Activated naive CD8-positive, alpha-beta T cell treated with anti-CD3 and anti-CD28 coated beads for 36 hours (primary cell): ENCODE data around the gene CDKN2AIPNL. TPM values are rescaled to one million over a fixed set of nuclear protein-coding genes. Genes with fewer than 3 reads are reported as not detected.

ENCODE experiments used
- DNase-seq: peaks from one replicate; pipeline ENCODE4 v3.0.0; 2021
- H3K27ac Mint-ChIP-seq: one replicate; pipeline ENCODE4 v1.8.0; 2022; ENCODE audit warnings: mild to moderate bottlenecking, moderate library complexity, mixed read lengths
- H3K27me3 Mint-ChIP-seq: one replicate; pipeline ENCODE4 v1.8.0; 2022; ENCODE audit warnings: mild to moderate bottlenecking, mixed read lengths
- H3K36me3 Mint-ChIP-seq: one replicate; pipeline ENCODE4 v1.8.0; 2021; ENCODE audit warnings: mild to moderate bottlenecking, mixed read lengths
- H3K4me1 Mint-ChIP-seq: one replicate; pipeline ENCODE4 v1.8.0; 2021; ENCODE audit warnings: mixed read lengths
- H3K4me3 Mint-ChIP-seq: one replicate; pipeline ENCODE4 v1.8.0; 2022; ENCODE audit warnings: mild to moderate bottlenecking, moderate library complexity, mixed read lengths
- H3K9me3 Mint-ChIP-seq: one replicate; pipeline ENCODE4 v1.8.0; 2022; ENCODE audit warnings: mixed read lengths
- total RNA-seq, 2 experiments: library from RNA; stranded (reverse); gene quantifications; one replicate each; pipeline ENCODE4 v1.2.3, GENCODE V29; 2021

CDKN2AIPNL gene
- total RNA-seq: 10 to 100 TPM; 42.6 to 44.5 TPM

GRCh38 chr5:134411546-134412266 lies at the start of gene CDKN2AIPNL:
CDKN2AIPNL (minus strand) TSS chr5:134411881; CDS start chr5:134411854, 27 bp downstream.
- Mint-ChIP-seq H3K4me3 (peak within 1 kb of the TSS; percentile 92), H3K27me3 (no peaks in the 10 kb centered on the region), H3K4me1 (peaks cover 22% of the 10 kb centered on the region), H3K27ac (peak within 1 kb of the TSS; percentile 83), H3K9me3 (no peaks in the 10 kb centered on the region), H3K36me3 (peaks cover 2% of the 10 kb centered on the region)
- DNase-seq: peak; percentile 93

DNA sequence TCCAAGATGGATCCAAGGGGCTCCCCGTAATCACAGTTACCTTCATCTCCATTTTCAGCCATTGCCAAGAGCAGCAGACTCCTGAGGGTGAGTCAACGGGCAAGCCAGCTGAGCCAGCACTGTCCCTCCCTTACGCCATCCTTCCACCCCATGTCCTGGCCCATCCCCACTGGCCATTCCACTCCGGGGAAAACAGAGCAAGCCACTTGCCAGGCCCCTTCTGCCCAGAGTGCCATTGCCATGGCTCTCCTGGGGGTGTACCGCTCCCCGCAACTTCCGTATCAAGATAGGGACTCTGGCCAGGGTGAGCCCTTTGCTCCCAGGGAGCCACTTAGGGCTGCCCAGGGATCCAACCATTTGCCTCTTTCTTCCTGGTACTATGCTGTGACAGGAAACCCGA lies 48.9 kb upstream of the CDKN2AIPNL start:
- Mint-ChIP-seq H3K27ac (no peak overlapping the region), H3K36me3 (no peaks in the 10 kb centered on the region), H3K27me3 (no peaks in the 10 kb centered on the region), H3K4me1 (peaks cover 4% of the 10 kb centered on the region), H3K9me3 (no peaks in the 10 kb centered on the region), H3K4me3 (no peak overlapping the region)
- DNase-seq: no peak

- Mint-ChIP-seq H3K36me3 (no peaks in the 10 kb centered on the region), H3K4me1 (no peaks in the 10 kb centered on the region), H3K9me3 (no peaks in the 10 kb centered on the region), H3K4me3 (no peak overlapping the region), H3K27me3 (no peaks in the 10 kb centered on the region), H3K27ac (no peak overlapping the region)
- no peak for DNase-seq
Observed at GRCh38 chr5:134459491-134459890, 47.8 kb upstream of the CDKN2AIPNL start.

DNA sequence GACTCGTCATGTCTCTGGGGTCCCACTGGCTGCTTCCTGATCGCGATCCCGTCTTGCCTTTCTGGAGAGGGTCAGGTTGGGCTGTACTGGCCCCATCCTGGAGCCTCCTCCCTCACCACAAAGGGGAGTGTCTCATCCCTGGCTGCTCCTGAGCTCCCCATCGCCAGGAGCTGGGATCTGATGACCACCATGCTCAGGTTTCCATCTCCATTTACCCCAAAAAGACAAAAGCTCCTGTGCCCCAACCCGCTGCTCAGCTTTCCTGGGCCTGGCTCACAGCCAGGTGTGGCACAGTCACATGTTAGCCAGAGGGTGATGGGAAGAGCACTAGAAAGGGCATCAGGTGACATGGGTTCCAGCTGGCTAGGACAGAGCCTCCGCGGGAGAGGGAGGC lies 47.3 kb upstream of the CDKN2AIPNL start:
- no peaks in the 10 kb centered on the region for H3K36me3 Mint-ChIP-seq
- no peak overlapping the region for H3K27ac Mint-ChIP-seq
- H3K27me3 Mint-ChIP-seq: no peaks in the 10 kb centered on the region
- H3K4me3 Mint-ChIP-seq: no peak overlapping the region
- no peak for DNase-seq
- no peaks in the 10 kb centered on the region for H3K4me1 Mint-ChIP-seq
- H3K9me3 Mint-ChIP-seq: no peaks in the 10 kb centered on the region

- Mint-ChIP-seq H3K9me3 (no peaks in the 10 kb centered on the region), H3K27ac (no peak overlapping the region), H3K4me3 (no peak overlapping the region), H3K4me1 (no peaks in the 10 kb centered on the region), H3K36me3 (no peaks in the 10 kb centered on the region), H3K27me3 (no peaks in the 10 kb centered on the region)
- no peak for DNase-seq
Observed at GRCh38 chr5:134458234-134459009, 46.7 kb upstream of the CDKN2AIPNL start.

DNA sequence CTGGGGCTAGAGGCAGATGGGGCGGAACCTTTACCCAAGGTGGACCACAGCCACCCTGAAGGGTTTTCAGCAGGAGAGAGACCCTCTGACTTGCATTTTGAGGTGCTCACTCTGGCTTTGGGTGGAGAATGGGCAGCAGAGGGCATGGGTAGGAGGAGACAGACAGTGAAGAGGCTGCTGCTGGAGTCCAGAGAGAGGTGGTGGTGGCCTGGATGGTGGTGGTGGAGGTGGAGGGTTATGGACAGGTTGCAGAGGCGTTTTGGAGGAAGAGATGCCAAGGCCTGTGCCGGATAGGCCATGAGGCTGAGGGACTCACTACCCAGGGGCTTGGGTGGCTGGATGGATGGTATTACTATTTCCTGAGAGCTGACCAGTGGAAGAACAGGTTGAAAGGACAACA lies 46.1 kb upstream of the CDKN2AIPNL start:
- Mint-ChIP-seq H3K9me3 (no peaks in the 10 kb centered on the region), H3K27me3 (no peaks in the 10 kb centered on the region), H3K36me3 (no peaks in the 10 kb centered on the region), H3K4me3 (no peak overlapping the region), H3K4me1 (no peaks in the 10 kb centered on the region), H3K27ac (no peak overlapping the region)
- no peak for DNase-seq

DNA sequence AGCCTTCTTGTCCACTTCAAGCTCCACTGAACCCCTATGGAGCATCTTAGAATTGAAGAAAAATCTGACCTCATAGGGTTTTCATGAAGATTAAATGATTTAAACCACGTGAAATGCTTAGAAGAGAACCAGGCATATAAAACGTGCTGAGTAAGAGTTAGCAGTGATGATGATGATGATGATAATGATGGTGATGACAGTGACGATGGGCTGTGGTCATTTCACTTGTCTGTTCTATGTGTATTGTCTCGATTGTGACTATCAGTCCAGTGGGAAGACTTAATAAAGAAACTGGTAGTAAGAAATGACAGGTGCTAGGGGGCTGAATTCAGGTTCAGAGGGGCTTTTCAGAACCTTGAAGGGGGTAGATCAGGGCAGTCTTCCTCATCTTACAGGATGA lies 45.1 kb upstream of the CDKN2AIPNL start:
- no peaks in the 10 kb centered on the region for H3K27me3 Mint-ChIP-seq
- H3K27ac Mint-ChIP-seq: no peak overlapping the region
- no peaks in the 10 kb centered on the region for H3K4me1 Mint-ChIP-seq
- H3K36me3 Mint-ChIP-seq: no peaks in the 10 kb centered on the region
- H3K9me3 Mint-ChIP-seq: no peaks in the 10 kb centered on the region
- no peak overlapping the region for H3K4me3 Mint-ChIP-seq
- no peak for DNase-seq

GRCh38 chr5:134455466-134455865 lies 43.8 kb upstream of the CDKN2AIPNL start:
- H3K9me3 Mint-ChIP-seq: no peaks in the 10 kb centered on the region
- no peak overlapping the region for H3K4me3 Mint-ChIP-seq
- H3K4me1 Mint-ChIP-seq: no peaks in the 10 kb centered on the region
- H3K36me3 Mint-ChIP-seq: no peaks in the 10 kb centered on the region
- no peaks in the 10 kb centered on the region for H3K27me3 Mint-ChIP-seq
- H3K27ac Mint-ChIP-seq: no peak overlapping the region
- DNase-seq: no peak

GRCh38 chr5:134453016-134453415 lies 41.3 kb upstream of the CDKN2AIPNL start:
- no peaks in the 10 kb centered on the region for H3K4me1 Mint-ChIP-seq
- no peaks in the 10 kb centered on the region for H3K36me3 Mint-ChIP-seq
- no peak for DNase-seq
- no peak overlapping the region for H3K4me3 Mint-ChIP-seq
- H3K9me3 Mint-ChIP-seq: no peaks in the 10 kb centered on the region
- no peaks in the 10 kb centered on the region for H3K27me3 Mint-ChIP-seq
- H3K27ac Mint-ChIP-seq: no peak overlapping the region

GRCh38 chr5:134451936-134452505 lies 40.3 kb upstream of the CDKN2AIPNL start:
- no peaks in the 10 kb centered on the region for H3K9me3 Mint-ChIP-seq
- H3K4me3 Mint-ChIP-seq: no peak overlapping the region
- H3K4me1 Mint-ChIP-seq: no peaks in the 10 kb centered on the region
- H3K27ac Mint-ChIP-seq: no peak overlapping the region
- no peaks in the 10 kb centered on the region for H3K36me3 Mint-ChIP-seq
- no peak for DNase-seq
- no peaks in the 10 kb centered on the region for H3K27me3 Mint-ChIP-seq

DNA sequence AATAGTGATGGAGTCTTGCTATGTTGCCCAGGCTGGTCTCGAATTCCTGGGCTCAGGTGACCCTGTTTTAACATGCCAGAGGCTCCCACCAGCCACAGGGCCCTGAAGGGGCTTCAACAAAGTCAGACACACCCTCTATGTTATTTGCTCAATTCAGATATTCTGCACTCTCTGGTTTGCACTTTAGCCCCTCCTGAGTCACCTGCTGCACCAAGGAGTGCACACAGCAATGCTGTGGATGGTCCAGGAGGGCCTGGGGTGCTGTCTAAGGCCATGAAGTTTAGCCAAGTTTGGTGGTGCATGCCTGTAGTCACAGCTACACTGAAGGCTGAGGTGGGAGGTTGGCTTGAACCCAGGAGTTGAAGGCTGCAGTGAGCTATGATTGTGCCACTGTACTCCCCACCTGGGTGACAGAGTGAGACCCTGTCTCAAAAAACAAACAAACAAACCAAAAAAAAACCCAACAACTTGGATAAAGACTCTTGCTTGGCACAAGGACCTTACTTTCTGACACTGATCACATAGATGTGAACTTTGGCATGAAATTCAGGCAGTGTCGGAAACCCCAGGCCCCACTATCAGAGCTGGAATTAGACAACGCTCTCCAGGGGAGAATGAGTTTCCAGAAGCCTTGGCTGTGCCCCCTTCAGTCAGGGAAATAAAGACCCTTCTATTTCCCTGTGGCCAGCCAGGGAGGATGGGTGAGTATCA lies 39.7 kb upstream of the CDKN2AIPNL start:
- Mint-ChIP-seq H3K36me3 (no peaks in the 10 kb centered on the region), H3K4me3 (no peak overlapping the region), H3K4me1 (no peaks in the 10 kb centered on the region), H3K9me3 (no peaks in the 10 kb centered on the region), H3K27me3 (no peaks in the 10 kb centered on the region), H3K27ac (no peak overlapping the region)
- no peak for DNase-seq

GRCh38 chr5:134450374-134450773 lies 38.7 kb upstream of the CDKN2AIPNL start:
- H3K4me1 Mint-ChIP-seq: no peaks in the 10 kb centered on the region
- DNase-seq: no peak
- no peak overlapping the region for H3K4me3 Mint-ChIP-seq
- H3K36me3 Mint-ChIP-seq: no peaks in the 10 kb centered on the region
- no peak overlapping the region for H3K27ac Mint-ChIP-seq
- no peaks in the 10 kb centered on the region for H3K9me3 Mint-ChIP-seq
- no peaks in the 10 kb centered on the region for H3K27me3 Mint-ChIP-seq

- Mint-ChIP-seq H3K36me3 (no peaks in the 10 kb centered on the region), H3K27ac (no peak overlapping the region), H3K4me1 (no peaks in the 10 kb centered on the region), H3K4me3 (no peak overlapping the region), H3K9me3 (no peaks in the 10 kb centered on the region), H3K27me3 (no peaks in the 10 kb centered on the region)
- DNase-seq: no peak
Observed at GRCh38 chr5:134449167-134449566, 37.5 kb upstream of the CDKN2AIPNL start.

GRCh38 chr5:134447815-134448520 lies 36.3 kb upstream of the CDKN2AIPNL start:
- DNase-seq: no peak
- H3K4me3 Mint-ChIP-seq: no peak overlapping the region
- H3K27me3 Mint-ChIP-seq: no peaks in the 10 kb centered on the region
- H3K36me3 Mint-ChIP-seq: no peaks in the 10 kb centered on the region
- no peak overlapping the region for H3K27ac Mint-ChIP-seq
- H3K4me1 Mint-ChIP-seq: no peaks in the 10 kb centered on the region
- no peaks in the 10 kb centered on the region for H3K9me3 Mint-ChIP-seq

GRCh38 chr5:134446938-134447337 lies 35.3 kb upstream of the CDKN2AIPNL start:
- no peaks in the 10 kb centered on the region for H3K9me3 Mint-ChIP-seq
- no peaks in the 10 kb centered on the region for H3K27me3 Mint-ChIP-seq
- H3K4me1 Mint-ChIP-seq: no peaks in the 10 kb centered on the region
- no peak for DNase-seq
- no peaks in the 10 kb centered on the region for H3K36me3 Mint-ChIP-seq
- no peak overlapping the region for H3K27ac Mint-ChIP-seq
- no peak overlapping the region for H3K4me3 Mint-ChIP-seq
